Panc1 (cell line): ENCODE measurements around the gene SH3PXD2A. TPM values are rescaled to one million over a fixed set of nuclear protein-coding genes. Genes with fewer than 3 reads are reported as not detected.

ENCODE experiments used
- ATAC-seq: fragments of 200-7000 bp; cut with Tn5 transposase; 2 replicates; pipeline ENCODE4 v1.9.1; 2020; ENCODE audit warnings: mild to moderate bottlenecking, moderate library complexity
- BruUV-seq: library from RNA; stranded (reverse); fragments of 400-500 nt; replicated peaks from 2 replicates; lab custom pipeline; 2021; lab: Mats Ljungman, UMichigan
- CTCF ChIA-PET: fragments of 300-600 bp; sonication (Branson Sonifier 250); formaldehyde crosslinking; loops from one replicate; lab custom pipeline; 2022; ENCODE audit warnings: antibody characterized with exemption; lab: Charles Lee
- POLR2A ChIA-PET: fragments of 300-600 bp; sonication (Branson Sonifier 250); formaldehyde crosslinking; loops from one replicate; lab custom pipeline; 2022; ENCODE audit warnings: antibody characterized with exemption; lab: Charles Lee
- DNase-seq: peaks from one replicate; pipeline ENCODE4 v3.0.0-alpha.2; 2010; ENCODE audit warnings: low read depth, low spot score
- H3K27ac ChIP-seq: 2 replicates; pipeline ENCODE4 v1.5.1; 2011; ENCODE audit warnings: mild to moderate bottlenecking, low read length, inconsistent platforms
- H3K27me3 ChIP-seq: fragments of 200-500 bp; sonication (Bioruptor generic); 2 replicates; pipeline ENCODE4 v1.6.0; 2014; ENCODE audit warnings: low read length, inconsistent platforms; ENCODE audit not compliant: control insufficient read depth, insufficient read depth
- H3K36me3 ChIP-seq: fragments of 200-500 bp; sonication (Bioruptor generic); 2 replicates; pipeline ENCODE4 v1.5.1; 2014; ENCODE audit warnings: inconsistent platforms, mild to moderate bottlenecking, low read length, moderate library complexity; ENCODE audit not compliant: control insufficient read depth, insufficient read depth
- H3K4me1 ChIP-seq: 2 replicates; pipeline ENCODE4 v1.5.1; 2011; ENCODE audit warnings: inconsistent platforms, mild to moderate bottlenecking, low read length, moderate library complexity; ENCODE audit not compliant: control insufficient read depth, insufficient read depth
- H3K4me3 ChIP-seq, 2 experiments: 2 replicates each; pipeline ENCODE4 v1.5.1; 2011 to 2012; ENCODE audit warnings: low read depth in 2 of 2, low read length in 2 of 2, mild to moderate bottlenecking in 2 of 2, inconsistent platforms in 1 of 2, moderate library complexity in 1 of 2
- H3K9me3 ChIP-seq: fragments of 200-500 bp; sonication (Bioruptor generic); 2 replicates; pipeline ENCODE4 v1.5.1; 2014; ENCODE audit warnings: low read depth, mild to moderate bottlenecking, inconsistent platforms, low read length, moderate library complexity; ENCODE audit not compliant: control insufficient read depth, insufficient read depth
- POLR2AphosphoS5 ChIP-seq: IDR thresholded peaks from 2 replicates; pipeline ENCODE4 v1.6.1; 2012; ENCODE audit warnings: mild to moderate bottlenecking, low read depth, low read length, moderate library complexity
- SIN3A ChIP-seq: IDR thresholded peaks from 2 replicates; pipeline ENCODE4 v1.6.1; 2012; ENCODE audit warnings: low read depth, mild to moderate bottlenecking, low read length, moderate library complexity, borderline replicate concordance; ENCODE audit not compliant: insufficient read depth
- TCF7L2 ChIP-seq: IDR thresholded peaks from 2 replicates; pipeline ENCODE4 v1.6.1; 2011; ENCODE audit warnings: mild to moderate bottlenecking, low read depth, low read length, inconsistent platforms
- in situ Hi-C: cut with HindIII; loops from 2 replicates; pipeline ENCODE4 v1.10.0; 2016; ENCODE audit warnings: low sequenced_read_pairs, low pct_unique_long_range_greater_than_20kb
- intact Hi-C: fragments of 100-400 bp; cut with micrococcal nuclease; formaldehyde crosslinking; loops from one replicate; pipeline ENCODE4 v1.10.0; 2022; ENCODE audit not compliant: unreplicated experiment
- total RNA-seq: library from RNA; stranded (reverse); gene quantifications from one replicate; pipeline ENCODE4 v1.2.1, GENCODE V29; 2021; ENCODE audit not compliant: unreplicated experiment
- TF ChIP-seq, protein P1 (sequence below), 2 experiments: IDR thresholded peaks; 2 replicates each; pipeline ENCODE4 v1.6.1; 2011 to 2012; ENCODE audit warnings: low read depth in 2 of 2, control low read depth in 1 of 2, low read length in 1 of 2, mild to moderate bottlenecking in 1 of 2, moderate library complexity in 1 of 2; ENCODE audit not compliant: insufficient read depth in 1 of 2
- TF ChIP-seq, protein P2 (sequence below): fragments of 450-650 bp; IDR thresholded peaks from 2 replicates; pipeline ENCODE4 v1.5.1; 2017; ENCODE audit warnings: mild to moderate bottlenecking

SH3PXD2A gene
- total RNA-seq, 1 experiment from 2014 or later = 5.7 TPM

DNA sequence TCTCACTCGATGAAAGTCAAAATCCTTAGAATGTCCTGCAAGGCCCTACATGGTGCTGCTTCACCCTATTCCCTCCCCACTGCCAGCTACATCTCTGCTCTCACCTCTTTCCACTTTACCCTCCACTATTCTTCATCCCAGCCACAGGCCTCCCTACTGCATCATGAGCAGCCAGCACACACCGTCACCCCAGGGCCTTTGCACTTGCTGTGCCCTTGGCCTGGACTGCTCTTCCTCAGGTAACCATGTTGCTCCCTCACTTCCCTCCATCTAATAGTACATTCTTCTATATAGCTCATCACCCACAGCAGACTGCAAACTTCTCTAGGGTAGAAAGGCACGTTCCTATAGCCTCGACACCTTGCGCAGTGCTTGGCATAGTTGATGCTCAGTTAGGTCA, 167.7 kb downstream of the SH3PXD2A start:
- Histone ChIP-seq H3K27me3 (no peaks in the 10 kb centered on the region), H3K36me3 (no peaks in the 10 kb centered on the region), H3K27ac (no peak overlapping the region), H3K4me1 (no peaks in the 10 kb centered on the region), H3K9me3 (no peaks in the 10 kb centered on the region), H3K4me3 (no peak overlapping the region)
- in situ Hi-C loops = no loop called here
- ATAC-seq = no peak
- POLR2A ChIA-PET = no interaction called here
- CTCF ChIA-PET = interaction anchor here (1.5 to 2.2 kb wide), 2 partner anchors 83 to 89 kb away, joined by 4 to 16 read pairs; no protein-coding TSS in a partner anchor
- TF ChIP-seq, protein P1, sequence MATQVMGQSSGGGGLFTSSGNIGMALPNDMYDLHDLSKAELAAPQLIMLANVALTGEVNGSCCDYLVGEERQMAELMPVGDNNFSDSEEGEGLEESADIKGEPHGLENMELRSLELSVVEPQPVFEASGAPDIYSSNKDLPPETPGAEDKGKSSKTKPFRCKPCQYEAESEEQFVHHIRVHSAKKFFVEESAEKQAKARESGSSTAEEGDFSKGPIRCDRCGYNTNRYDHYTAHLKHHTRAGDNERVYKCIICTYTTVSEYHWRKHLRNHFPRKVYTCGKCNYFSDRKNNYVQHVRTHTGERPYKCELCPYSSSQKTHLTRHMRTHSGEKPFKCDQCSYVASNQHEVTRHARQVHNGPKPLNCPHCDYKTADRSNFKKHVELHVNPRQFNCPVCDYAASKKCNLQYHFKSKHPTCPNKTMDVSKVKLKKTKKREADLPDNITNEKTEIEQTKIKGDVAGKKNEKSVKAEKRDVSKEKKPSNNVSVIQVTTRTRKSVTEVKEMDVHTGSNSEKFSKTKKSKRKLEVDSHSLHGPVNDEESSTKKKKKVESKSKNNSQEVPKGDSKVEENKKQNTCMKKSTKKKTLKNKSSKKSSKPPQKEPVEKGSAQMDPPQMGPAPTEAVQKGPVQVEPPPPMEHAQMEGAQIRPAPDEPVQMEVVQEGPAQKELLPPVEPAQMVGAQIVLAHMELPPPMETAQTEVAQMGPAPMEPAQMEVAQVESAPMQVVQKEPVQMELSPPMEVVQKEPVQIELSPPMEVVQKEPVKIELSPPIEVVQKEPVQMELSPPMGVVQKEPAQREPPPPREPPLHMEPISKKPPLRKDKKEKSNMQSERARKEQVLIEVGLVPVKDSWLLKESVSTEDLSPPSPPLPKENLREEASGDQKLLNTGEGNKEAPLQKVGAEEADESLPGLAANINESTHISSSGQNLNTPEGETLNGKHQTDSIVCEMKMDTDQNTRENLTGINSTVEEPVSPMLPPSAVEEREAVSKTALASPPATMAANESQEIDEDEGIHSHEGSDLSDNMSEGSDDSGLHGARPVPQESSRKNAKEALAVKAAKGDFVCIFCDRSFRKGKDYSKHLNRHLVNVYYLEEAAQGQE (IDR thresholded peaks at IDR 0.05; ENCODE audit: insufficient read depth in 1 of 2, low read depth in 2 of 2, low read length in 1 of 2) = no peak
- TF ChIP-seq, protein P2, sequence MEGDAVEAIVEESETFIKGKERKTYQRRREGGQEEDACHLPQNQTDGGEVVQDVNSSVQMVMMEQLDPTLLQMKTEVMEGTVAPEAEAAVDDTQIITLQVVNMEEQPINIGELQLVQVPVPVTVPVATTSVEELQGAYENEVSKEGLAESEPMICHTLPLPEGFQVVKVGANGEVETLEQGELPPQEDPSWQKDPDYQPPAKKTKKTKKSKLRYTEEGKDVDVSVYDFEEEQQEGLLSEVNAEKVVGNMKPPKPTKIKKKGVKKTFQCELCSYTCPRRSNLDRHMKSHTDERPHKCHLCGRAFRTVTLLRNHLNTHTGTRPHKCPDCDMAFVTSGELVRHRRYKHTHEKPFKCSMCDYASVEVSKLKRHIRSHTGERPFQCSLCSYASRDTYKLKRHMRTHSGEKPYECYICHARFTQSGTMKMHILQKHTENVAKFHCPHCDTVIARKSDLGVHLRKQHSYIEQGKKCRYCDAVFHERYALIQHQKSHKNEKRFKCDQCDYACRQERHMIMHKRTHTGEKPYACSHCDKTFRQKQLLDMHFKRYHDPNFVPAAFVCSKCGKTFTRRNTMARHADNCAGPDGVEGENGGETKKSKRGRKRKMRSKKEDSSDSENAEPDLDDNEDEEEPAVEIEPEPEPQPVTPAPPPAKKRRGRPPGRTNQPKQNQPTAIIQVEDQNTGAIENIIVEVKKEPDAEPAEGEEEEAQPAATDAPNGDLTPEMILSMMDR = no peak
- no TSS peak for BruUV-seq
- intact Hi-C loops = no loop called here
- no peak for DNase-seq

DNA sequence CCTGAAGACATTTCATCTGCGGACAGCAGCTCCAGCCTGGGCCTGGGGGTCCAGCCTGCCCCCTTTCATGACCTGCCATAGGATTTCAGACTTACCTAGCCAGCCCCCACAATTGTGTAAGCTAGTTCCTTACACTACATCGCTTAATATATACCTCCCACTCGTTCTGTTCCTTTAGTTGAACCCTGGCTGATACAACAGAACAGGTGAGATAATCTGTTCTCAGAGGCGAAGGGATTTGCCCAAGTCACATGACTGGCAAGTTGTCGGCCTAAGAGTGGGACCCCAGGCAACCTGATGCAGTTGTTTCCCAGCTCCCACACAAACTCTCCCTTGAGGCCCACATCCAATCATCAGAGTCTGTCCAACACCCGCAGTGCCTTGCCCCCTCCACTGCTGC, 168.2 kb downstream of the SH3PXD2A start:
- no peak for ATAC-seq
- Histone ChIP-seq H3K27me3 (no peaks in the 10 kb centered on the region), H3K9me3 (no peaks in the 10 kb centered on the region), H3K36me3 (no peaks in the 10 kb centered on the region), H3K27ac (no peak overlapping the region), H3K4me3 (no peak overlapping the region), H3K4me1 (no peaks in the 10 kb centered on the region)
- POLR2A ChIA-PET = no interaction called here
- DNase-seq = no peak
- no TSS peak for BruUV-seq
- TF ChIP-seq POLR2AphosphoS5 (no peak), SIN3A (no peak), TCF7L2 (no peak)
- TF ChIP-seq, protein P1 (IDR thresholded peaks at IDR 0.05; ENCODE audit: insufficient read depth in 1 of 2, low read depth in 2 of 2, low read length in 1 of 2) = no peak
- CTCF ChIA-PET = interaction anchor here (0.6 to 2.2 kb wide), 9 partner anchors 21 to 377 kb away, joined by 3 to 16 read pairs (median 4); no protein-coding TSS in a partner anchor
- in situ Hi-C loops (no loop called here), intact Hi-C loops (no loop called here)
